CD4-positive, alpha-beta T cell (primary cell): ENCODE data around the gene PTX4. TPM values are rescaled to one million over a fixed set of nuclear protein-coding genes. Genes with fewer than 3 reads are reported as not detected.

Experiments
- ATAC-seq: fragments of 200-7000 bp; cut with Tn5 transposase; one replicate; pipeline ENCODE4 v1.10.0; 2022; ENCODE audit warnings: mild to moderate bottlenecking; ENCODE audit not compliant: poor library complexity
- CTCF ChIA-PET: fragments of 350-600 bp; sonication (Branson Sonifier 250); formaldehyde crosslinking; loops from one replicate; lab custom pipeline; 2021; ENCODE audit warnings: antibody characterized with exemption, inconsistent platforms; lab: Charles Lee
- POLR2A ChIA-PET: fragments of 350-600 bp; sonication (Branson Sonifier 250); formaldehyde crosslinking; loops from one replicate; lab custom pipeline; 2021; ENCODE audit warnings: antibody characterized with exemption, inconsistent platforms; lab: Charles Lee
- DNase-seq, 14 experiments: peaks; one replicate each; pipeline ENCODE4 v3.0.0-alpha.2; 2013 to 2020; ENCODE audit warnings: mixed read lengths in 2 of 14
- H3K27ac ChIP-seq, 2 donors: one replicate each; pipeline versions ENCODE4 v1.5.1 to v1.7.0; 2013; ENCODE audit warnings: low read length in 2 of 2, low read depth in 1 of 2, mild to moderate bottlenecking in 1 of 2
- H3K27me3 ChIP-seq, 2 experiments: 1 replicate in 1 of 2; 2 replicates in 1 of 2; pipeline versions ENCODE4 v1.6.1 to v1.7.0; 2013; ENCODE audit warnings: low read length in 2 of 2, control low read depth in 1 of 2, mild to moderate bottlenecking in 1 of 2, moderate library complexity in 1 of 2; ENCODE audit not compliant: insufficient read depth in 2 of 2, control insufficient read depth in 1 of 2
- H3K36me3 ChIP-seq: one replicate; pipeline ENCODE4 v1.6.1; 2013; ENCODE audit warnings: low read length, control low read depth; ENCODE audit not compliant: insufficient read depth
- H3K4me1 ChIP-seq: one replicate; pipeline ENCODE4 v1.6.1; 2013; ENCODE audit warnings: low read length, control low read depth; ENCODE audit not compliant: insufficient read depth
- H3K4me3 ChIP-seq: one replicate; pipeline ENCODE4 v1.5.1; 2013; ENCODE audit warnings: mild to moderate bottlenecking, low read length, moderate library complexity
- H3K9me3 ChIP-seq, 2 experiments: 1 replicate in 1 of 2; 2 replicates in 1 of 2; pipeline versions ENCODE4 v1.6.1 to v1.7.0; 2013; ENCODE audit warnings: low read length in 2 of 2, mild to moderate bottlenecking in 2 of 2, control low read depth in 1 of 2, moderate library complexity in 1 of 2; ENCODE audit not compliant: control insufficient read depth in 1 of 2, insufficient read depth in 1 of 2
- H3K27ac Mint-ChIP-seq: one replicate; pipeline ENCODE4 v1.8.0; 2020; ENCODE audit warnings: mixed read lengths
- H3K27me3 Mint-ChIP-seq: one replicate; pipeline ENCODE4 v1.8.0; 2021; ENCODE audit warnings: mixed read lengths
- H3K36me3 Mint-ChIP-seq: one replicate; pipeline ENCODE4 v1.8.0; 2021; ENCODE audit warnings: low read depth, mixed read lengths
- H3K4me1 Mint-ChIP-seq: one replicate; pipeline ENCODE4 v1.8.0; 2021; ENCODE audit warnings: low read depth, mixed read lengths
- H3K4me3 Mint-ChIP-seq: one replicate; pipeline ENCODE4 v1.8.0; 2020; ENCODE audit warnings: mild to moderate bottlenecking, mixed read lengths
- H3K9me3 Mint-ChIP-seq: one replicate; pipeline ENCODE4 v1.8.0; 2020; ENCODE audit warnings: mixed read lengths
- CTCF ChIP-seq: fragments of 200-600 bp; IDR thresholded peaks from one replicate; pipeline ENCODE4 v1.8.0; 2022; ENCODE audit warnings: antibody characterized with exemption, mild to moderate bottlenecking
- intact Hi-C, 2 experiments: fragments of 100-400 bp; cut with DNase I in 1 of 2; cut with micrococcal nuclease in 1 of 2; formaldehyde crosslinking; loops; one replicate each; pipeline versions ENCODE4 v1.15.1 to v1.9.0; 2023 to 2025; cut with DNase I, micrococcal nuclease
- total RNA-seq, 174 experiments: library from RNA in 2 of 174; stranded (reverse) in 2 of 174; gene quantifications; one replicate each; pipeline ENCODE4 v1.2.3 and lab custom pipeline; 2021 to 2026

Gene PTX4
- total RNA-seq, 2 experiments from 2014 or later, result not detected

GRCh38 chr16:1450841-1451240 lies 37.9 kb downstream of the PTX4 start:
- Histone ChIP-seq H3K27ac (no peak overlapping the region), H3K4me1 (no peaks in the 10 kb centered on the region), H3K27me3 (no peaks in the 10 kb centered on the region), H3K9me3 (peaks cover 0 to 4% of the 10 kb centered on the region in 2 experiments), H3K36me3 (peaks cover 57% of the 10 kb centered on the region), H3K4me3 (no peak overlapping the region)
- Mint-ChIP-seq H3K9me3 (no peaks in the 10 kb centered on the region), H3K27ac (no peak overlapping the region), H3K27me3 (no peaks in the 10 kb centered on the region), H3K4me3 (no peak overlapping the region), H3K4me1 (no peaks in the 10 kb centered on the region), H3K36me3 (peaks cover 26% of the 10 kb centered on the region)
- ChIA-PET POLR2A (interaction anchor here (0.5 kb wide), 1 partner anchor 13 kb away, joined by 3 read pairs; no protein-coding TSS in a partner anchor), CTCF (no interaction called here)
- no peak for ATAC-seq
- no peak for DNase-seq
- no peak for TF ChIP-seq CTCF
- intact Hi-C loops, result no loop called here

- peaks cover 53% of the 10 kb centered on the region for H3K36me3 ChIP-seq
- intact Hi-C loops, result no loop called here
- Mint-ChIP-seq H3K9me3 (no peaks in the 10 kb centered on the region), H3K4me3 (no peak overlapping the region), H3K27ac (no peak overlapping the region), H3K27me3 (no peaks in the 10 kb centered on the region), H3K4me1 (no peaks in the 10 kb centered on the region), H3K36me3 (peaks cover 26% of the 10 kb centered on the region)
- DNase-seq (no peak), ATAC-seq (no peak)
- H3K9me3 ChIP-seq, result peaks cover 0 to 4% of the 10 kb centered on the region in 2 experiments
- H3K4me3 ChIP-seq, result no peak overlapping the region
- no peaks in the 10 kb centered on the region for H3K4me1 ChIP-seq
- ChIA-PET POLR2A (interaction anchor here (0.5 kb wide), 1 partner anchor 14 kb away, joined by 3 read pairs; no protein-coding TSS in a partner anchor), CTCF (no interaction called here)
- no peak overlapping the region for H3K27ac ChIP-seq
- TF ChIP-seq CTCF, result no peak
- H3K27me3 ChIP-seq, result no peaks in the 10 kb centered on the region
Observed at GRCh38 chr16:1450218-1450617, 38.5 kb downstream of the PTX4 start.

- ChIA-PET CTCF (no interaction called here), POLR2A (no interaction called here)
- Mint-ChIP-seq H3K4me1 (no peaks in the 10 kb centered on the region), H3K27me3 (no peaks in the 10 kb centered on the region), H3K4me3 (no peak overlapping the region), H3K36me3 (peaks cover 22% of the 10 kb centered on the region), H3K9me3 (no peaks in the 10 kb centered on the region), H3K27ac (no peak overlapping the region)
- peaks cover 43% of the 10 kb centered on the region for H3K36me3 ChIP-seq
- peaks cover 0 to 4% of the 10 kb centered on the region in 2 experiments for H3K9me3 ChIP-seq
- intact Hi-C loops, result no loop called here
- ATAC-seq (no peak), DNase-seq (no peak)
- H3K4me3 ChIP-seq, result no peak overlapping the region
- TF ChIP-seq CTCF, result no peak
- no peaks in the 10 kb centered on the region for H3K4me1 ChIP-seq
- no peaks in the 10 kb centered on the region for H3K27me3 ChIP-seq
- H3K27ac ChIP-seq, result no peak overlapping the region
Observed at GRCh38 chr16:1449201-1449788, 39.4 kb downstream of the PTX4 start.
